Measurements from ENCODE around the gene STARD9.
A peak's percentile ranks its signal among the peaks of the same experiment; 100 is the strongest.

The STARD9 gene

DNA sequence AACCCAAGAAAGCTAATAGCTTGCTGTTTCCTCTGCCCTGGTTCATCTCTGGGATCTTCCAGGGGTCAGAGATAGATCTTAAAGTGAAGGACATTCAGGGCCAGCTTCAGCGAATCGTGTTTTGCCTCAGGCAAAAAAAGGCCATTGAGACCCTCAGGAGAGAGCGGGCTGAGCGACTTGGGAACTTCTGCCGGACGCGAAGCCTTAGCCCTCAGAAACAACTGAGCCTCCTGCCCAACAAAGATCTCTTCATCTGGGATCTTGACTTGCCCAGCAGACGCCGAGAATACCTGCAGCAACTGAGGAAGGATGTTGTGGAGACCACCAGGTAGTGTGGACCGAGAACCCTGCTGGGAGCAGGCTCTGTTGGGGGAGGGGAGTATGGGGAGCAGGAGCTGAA is 119.0 kb downstream of the STARD9 start:
- POLR2A ChIA-PET: interaction anchor here (0.7 kb wide), 1 partner anchor 114 kb away, joined by 5 read pairs; no protein-coding TSS in a partner anchor
- TF ChIP-seq, protein P1, sequence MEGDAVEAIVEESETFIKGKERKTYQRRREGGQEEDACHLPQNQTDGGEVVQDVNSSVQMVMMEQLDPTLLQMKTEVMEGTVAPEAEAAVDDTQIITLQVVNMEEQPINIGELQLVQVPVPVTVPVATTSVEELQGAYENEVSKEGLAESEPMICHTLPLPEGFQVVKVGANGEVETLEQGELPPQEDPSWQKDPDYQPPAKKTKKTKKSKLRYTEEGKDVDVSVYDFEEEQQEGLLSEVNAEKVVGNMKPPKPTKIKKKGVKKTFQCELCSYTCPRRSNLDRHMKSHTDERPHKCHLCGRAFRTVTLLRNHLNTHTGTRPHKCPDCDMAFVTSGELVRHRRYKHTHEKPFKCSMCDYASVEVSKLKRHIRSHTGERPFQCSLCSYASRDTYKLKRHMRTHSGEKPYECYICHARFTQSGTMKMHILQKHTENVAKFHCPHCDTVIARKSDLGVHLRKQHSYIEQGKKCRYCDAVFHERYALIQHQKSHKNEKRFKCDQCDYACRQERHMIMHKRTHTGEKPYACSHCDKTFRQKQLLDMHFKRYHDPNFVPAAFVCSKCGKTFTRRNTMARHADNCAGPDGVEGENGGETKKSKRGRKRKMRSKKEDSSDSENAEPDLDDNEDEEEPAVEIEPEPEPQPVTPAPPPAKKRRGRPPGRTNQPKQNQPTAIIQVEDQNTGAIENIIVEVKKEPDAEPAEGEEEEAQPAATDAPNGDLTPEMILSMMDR (IDR thresholded peaks at IDR 0.05; ENCODE audit: control extremely low read depth, extremely low read depth, low read depth, missing control alignments): no peak
- DNase-seq (ENCODE audit: extremely low spot score): no peak
- CTCF ChIA-PET: interaction anchor here (0.9 to 2.0 kb wide), 4 partner anchors 10 to 531 kb away, joined by 3 to 7 read pairs (median 4); no protein-coding TSS in a partner anchor

GRCh38 chr15:42695527-42696071 is 120.2 kb downstream of the STARD9 start:
- no peak for DNase-seq (ENCODE audit: extremely low spot score)

GRCh38 chr15:42696626-42697025 is 121.2 kb downstream of the STARD9 start:
- CTCF ChIA-PET: interaction anchor here (0.9 to 1.3 kb wide), 3 partner anchors 9 to 19 kb away, joined by 3 to 5 read pairs (median 4); no protein-coding TSS in a partner anchor
- TF ChIP-seq, protein P1 (IDR thresholded peaks at IDR 0.05; ENCODE audit: control extremely low read depth, extremely low read depth, low read depth, missing control alignments): no peak
- DNase-seq (ENCODE audit: extremely low spot score): no peak
- POLR2A ChIA-PET: no interaction called here

More at GRCh38 chr15:42695527-42696071, 120.2 kb downstream of the STARD9 start:
- CTCF ChIA-PET: interaction anchor here (1.0 to 2.0 kb wide), 4 partner anchors 11 to 219 kb away, joined by 3 to 7 read pairs (median 4); no protein-coding TSS in a partner anchor
- POLR2A ChIA-PET: no interaction called here
- TF ChIP-seq, protein P1 (IDR thresholded peaks at IDR 0.05; ENCODE audit: control extremely low read depth, extremely low read depth, low read depth, missing control alignments): no peak

- TF ChIP-seq, protein P1 (IDR thresholded peaks at IDR 0.05; ENCODE audit: control extremely low read depth, extremely low read depth, low read depth, missing control alignments): peak; percentile 60
- CTCF ChIA-PET: interaction anchor here (1.0 to 5.8 kb wide), 10 partner anchors 8 to 509 kb away, joined by 3 to 45 read pairs (median 4); no protein-coding TSS in a partner anchor
- DNase-seq (ENCODE audit: extremely low spot score): peak; percentile 75
- POLR2A ChIA-PET: no interaction called here
Observed at GRCh38 chr15:42704492-42704926, 129.1 kb downstream of the STARD9 start.

DNA sequence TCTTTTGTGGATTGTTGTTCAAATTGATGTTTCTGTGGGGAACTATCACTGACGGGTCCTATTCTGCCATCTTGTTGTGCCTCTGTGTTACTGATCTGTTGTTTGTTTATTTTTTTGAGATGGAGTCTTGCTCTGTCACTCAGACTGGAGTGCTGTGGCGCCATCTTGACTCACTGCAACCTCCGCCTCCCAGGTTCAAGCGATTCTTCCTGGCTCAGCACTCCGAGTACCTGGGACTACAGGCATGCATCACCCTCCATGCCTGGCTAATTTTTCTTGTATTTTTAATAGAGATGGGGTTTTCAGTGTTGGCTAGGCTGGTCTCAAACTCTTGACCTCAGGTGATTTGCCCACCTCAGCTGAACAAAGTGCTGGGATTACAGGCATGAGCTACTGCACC is 129.9 kb downstream of the STARD9 start:
- ChIA-PET POLR2A (no interaction called here), CTCF (interaction anchor here (1.0 to 5.8 kb wide), 12 partner anchors 9 to 509 kb away, joined by 3 to 45 read pairs (median 4); no protein-coding TSS in a partner anchor)
- TF ChIP-seq, protein P1 (IDR thresholded peaks at IDR 0.05; ENCODE audit: control extremely low read depth, extremely low read depth, low read depth, missing control alignments): no peak
- no peak for DNase-seq (ENCODE audit: extremely low spot score)

DNA sequence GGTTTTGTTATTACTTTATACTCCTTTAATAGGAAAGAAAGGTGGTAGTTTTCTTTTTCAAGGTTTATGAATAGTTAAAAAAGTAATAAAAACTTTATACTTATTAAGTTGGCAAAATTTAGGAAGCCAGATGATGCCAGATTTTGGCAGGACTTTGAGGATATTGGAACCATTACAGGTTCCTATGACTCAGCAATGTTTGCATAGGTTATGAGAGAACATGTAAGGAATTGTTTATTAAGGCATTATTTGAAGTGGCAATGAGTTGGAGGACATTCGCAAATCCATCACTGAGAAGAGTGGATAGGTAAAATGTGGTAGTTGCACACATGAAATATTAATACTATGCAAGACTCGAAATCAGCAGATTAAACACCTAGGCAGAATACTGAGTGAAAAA is 131.7 kb downstream of the STARD9 start:
- ChIA-PET CTCF (interaction anchor here (1.1 to 5.8 kb wide), 4 partner anchors 12 to 219 kb away, joined by 3 to 45 read pairs (median 5); partner anchors contain the start of gene CDAN1), POLR2A (no interaction called here)
- TF ChIP-seq, protein P1 (IDR thresholded peaks at IDR 0.05; ENCODE audit: control extremely low read depth, extremely low read depth, low read depth, missing control alignments): no peak
- DNase-seq (ENCODE audit: extremely low spot score): no peak

Data from GM10248 (cell line).